CD1c-positive myeloid dendritic cell (primary cell): ENCODE results near the gene SLC43A1.
"Not testable (repeated sequence)": the region's sequence is repeated elsewhere in the genome, so short reads cannot be mapped to it uniquely, and the experiment has no call there.

ENCODE experiments used
- DNase-seq: peaks from one replicate; pipeline ENCODE4 v3.0.0-alpha.2; 2016; ENCODE audit errors: extremely low spot score

The SLC43A1 gene

GRCh38 chr11:57515332-57516060 lies at the start of gene SLC43A1:
SLC43A1 (minus strand) TSS chr11:57515702; CDS start chr11:57514111, 1,591 bp downstream.
- DNase-seq, result peak; percentile 6

DNA sequence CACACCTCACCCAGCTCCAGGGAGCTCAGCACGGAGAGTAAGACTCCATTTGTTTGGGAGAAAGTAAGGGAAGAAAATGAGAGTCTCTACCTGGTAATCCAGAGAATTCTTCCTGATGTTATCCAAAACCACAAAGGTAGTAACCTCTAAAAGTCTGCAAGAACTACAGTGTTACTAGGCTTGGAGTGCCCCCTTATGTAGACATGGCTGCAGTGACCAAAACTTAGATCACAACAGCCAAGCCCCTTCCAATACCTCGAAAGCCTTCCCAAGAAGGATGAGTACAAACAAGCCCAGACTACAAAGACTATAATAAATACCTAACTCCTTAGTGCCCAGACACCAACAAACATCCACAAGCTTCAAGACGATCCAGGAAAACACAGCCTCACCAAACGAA lies 47.1 kb upstream of the SLC43A1 start:
- DNase-seq, result no peak

GRCh38 chr11:57560146-57560545 lies 44.6 kb upstream of the SLC43A1 start:
- DNase-seq, result no peak

GRCh38 chr11:57556041-57556440 lies 40.5 kb upstream of the SLC43A1 start:
- no peak for DNase-seq

GRCh38 chr11:57555393-57555792 lies 39.9 kb upstream of the SLC43A1 start:
- no peak for DNase-seq

GRCh38 chr11:57552479-57552878 lies 37.0 kb upstream of the SLC43A1 start:
- no peak for DNase-seq

DNA sequence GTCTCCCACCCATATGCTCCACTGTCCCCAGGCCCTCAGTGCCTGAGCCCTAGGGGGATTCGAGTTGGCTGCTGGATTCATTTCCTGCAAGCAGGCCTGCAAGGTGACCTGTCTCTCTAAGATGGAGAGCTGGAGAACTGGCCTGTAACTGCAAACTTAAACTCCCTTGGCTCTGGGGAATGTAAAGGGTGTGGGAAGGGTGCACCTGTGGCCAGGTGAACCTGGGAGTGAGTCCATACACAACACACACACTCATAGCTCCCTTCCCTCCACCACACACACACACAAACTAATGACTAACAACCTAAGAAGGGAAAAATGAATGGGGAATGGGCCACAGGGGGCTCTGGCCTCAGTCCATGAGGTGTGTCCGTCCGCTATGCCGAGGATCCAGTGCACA lies 36.4 kb upstream of the SLC43A1 start:
- no peak for DNase-seq

- DNase-seq, result no peak
These were observed 34.5 kb upstream of the SLC43A1 start for GRCh38 chr11:57549983-57550382.

GRCh38 chr11:57547854-57548377 lies 32.4 kb upstream of the SLC43A1 start:
- peak; percentile 27 for DNase-seq

- DNase-seq, result peak; percentile 20
These were observed 31.5 kb upstream of the SLC43A1 start for GRCh38 chr11:57546869-57547475.

DNA sequence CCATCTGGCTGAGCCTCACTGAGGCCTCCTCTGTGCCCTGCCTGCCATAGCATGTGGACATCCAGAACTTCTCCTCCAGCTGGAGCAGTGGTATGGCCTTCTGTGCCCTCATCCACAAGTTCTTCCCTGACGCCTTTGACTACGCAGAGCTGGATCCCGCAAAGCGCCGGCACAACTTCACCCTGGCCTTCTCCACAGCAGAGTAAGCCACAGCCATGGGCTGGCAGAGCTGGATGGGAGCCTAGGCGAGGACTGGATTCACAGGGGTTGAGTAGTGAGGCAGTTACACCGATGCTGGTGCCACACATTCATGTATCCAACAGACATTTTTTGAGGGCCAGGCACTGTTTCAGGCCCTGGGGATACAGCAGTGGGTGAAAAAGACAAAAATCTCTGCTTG lies 30.9 kb upstream of the SLC43A1 start:
- DNase-seq, result no peak

DNA sequence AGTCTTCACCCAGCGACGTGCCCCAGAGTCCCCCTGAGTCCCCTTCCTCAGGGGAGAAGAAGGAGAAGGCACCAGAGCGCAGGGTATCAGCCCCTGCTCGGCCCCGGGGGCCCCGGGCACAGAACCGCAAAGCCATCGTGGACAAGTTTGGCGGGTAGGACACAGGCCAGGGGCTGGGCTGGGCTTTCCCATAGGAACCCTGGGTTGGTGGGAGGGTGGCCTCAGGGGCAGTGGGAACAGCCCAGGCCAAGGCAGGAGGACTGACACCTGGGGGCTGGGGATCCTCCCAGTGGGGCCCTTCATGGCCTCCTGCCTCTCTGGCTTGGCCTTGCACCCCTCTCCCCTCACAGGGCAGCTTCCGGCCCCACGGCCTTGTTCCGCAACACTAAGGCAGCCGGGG lies 30.4 kb upstream of the SLC43A1 start:
- no peak for DNase-seq

DNA sequence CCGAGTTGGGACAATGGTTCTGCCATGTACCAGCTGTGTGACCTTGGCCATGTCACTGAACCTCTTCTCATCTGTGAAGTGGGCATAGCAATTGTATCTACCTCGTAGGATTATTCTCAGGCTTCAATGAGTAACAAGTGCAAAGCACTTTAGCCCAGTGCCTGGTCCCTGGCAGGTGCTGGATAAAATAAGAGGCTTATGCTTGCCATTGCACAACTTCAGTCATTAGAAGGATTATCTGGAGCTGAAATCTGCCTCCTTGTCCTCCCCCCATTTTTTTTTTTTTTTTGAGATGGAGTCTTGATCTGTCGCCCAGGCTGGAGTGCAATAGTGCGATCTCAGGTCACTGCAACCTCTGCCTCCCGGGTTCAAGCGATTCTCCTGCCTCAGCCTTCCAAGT lies 29.1 kb upstream of the SLC43A1 start:
- DNase-seq, result no peak

GRCh38 chr11:57543593-57543992 lies 28.1 kb upstream of the SLC43A1 start:
- no peak for DNase-seq

DNA sequence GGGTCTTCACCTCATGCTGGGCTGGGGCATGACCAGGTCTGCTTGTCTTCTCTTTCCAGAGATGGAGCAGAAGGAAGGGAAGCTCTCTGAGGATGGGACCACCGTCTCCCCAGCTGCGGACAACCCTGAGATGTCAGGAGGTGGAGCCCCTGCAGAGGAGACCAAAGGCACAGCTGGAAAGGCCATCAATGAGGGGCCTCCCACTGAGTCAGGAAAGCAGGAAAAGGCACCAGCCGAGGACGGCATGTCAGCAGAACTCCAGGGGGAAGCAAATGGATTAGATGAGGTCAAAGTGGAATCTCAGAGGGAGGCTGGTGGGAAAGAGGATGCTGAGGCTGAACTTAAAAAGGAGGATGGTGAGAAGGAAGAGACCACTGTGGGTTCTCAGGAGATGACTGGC lies 27.1 kb upstream of the SLC43A1 start:
- DNase-seq, result no peak

- DNase-seq, result no peak
These were observed 25.7 kb upstream of the SLC43A1 start for GRCh38 chr11:57541169-57541568.

DNA sequence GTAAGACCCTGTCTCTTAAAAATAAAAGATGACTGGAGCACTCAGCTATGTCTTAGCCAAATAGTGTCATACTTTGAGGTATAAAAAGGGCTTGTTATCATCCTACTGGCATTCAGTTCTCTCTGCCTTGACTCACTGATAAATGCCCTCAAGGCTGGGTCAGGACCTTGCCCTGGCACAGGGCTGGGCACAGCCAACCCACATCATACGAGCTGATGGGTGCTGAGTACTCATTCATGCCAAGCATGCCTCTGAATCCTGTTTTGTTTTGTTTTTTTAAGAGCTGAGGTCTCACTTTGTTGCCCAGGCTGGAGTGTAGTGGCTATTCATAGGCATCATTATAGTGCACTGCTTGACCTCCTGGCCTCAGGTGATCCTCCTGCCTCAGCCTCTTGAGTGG lies 23.8 kb upstream of the SLC43A1 start:
- DNase-seq, result no peak

DNA sequence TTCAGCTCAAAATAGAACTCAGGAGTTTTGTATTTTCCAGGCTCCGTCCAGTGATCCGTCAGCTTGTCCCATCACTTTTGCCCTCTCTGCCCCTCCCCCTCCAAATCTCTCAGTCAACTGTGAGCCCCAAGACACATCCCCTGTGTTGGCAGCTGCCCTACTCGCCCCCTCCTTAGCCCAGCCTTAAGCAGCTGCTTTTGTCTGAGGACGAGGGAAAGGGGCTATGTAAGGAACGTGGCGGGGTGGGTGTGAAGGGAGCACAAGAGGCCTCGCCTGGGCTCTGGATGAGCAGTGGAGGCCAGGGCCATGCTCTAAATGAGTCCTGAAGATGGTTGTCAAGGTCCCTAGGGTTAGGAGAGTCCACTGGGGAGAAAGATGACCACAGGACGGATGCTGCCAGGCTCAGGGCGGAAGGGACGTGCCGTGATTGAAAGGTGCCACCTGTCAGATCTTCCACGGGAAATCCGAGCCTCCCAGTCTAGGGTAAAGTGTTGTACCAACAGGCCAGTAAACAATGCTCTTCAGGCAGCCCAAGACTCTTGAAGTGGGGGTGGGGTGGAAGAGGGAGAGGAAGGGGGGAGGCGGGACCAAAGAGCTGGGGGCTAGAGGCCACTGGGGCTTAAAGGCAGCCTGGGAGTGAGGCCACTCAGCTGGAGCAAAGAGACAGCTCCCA lies 21.6 kb upstream of the SLC43A1 start, which contains the start of gene SMTNL1:
TSS of gene SMTNL1 (plus strand) at position 649 of the 673 bp plus-strand sequence. CDS start 5,048 bp downstream, outside the sequence.
- no peak for DNase-seq

GRCh38 chr11:57534449-57534848 lies 18.9 kb upstream of the SLC43A1 start:
- not testable (repeated sequence) for DNase-seq

- DNase-seq, result peak; percentile 97
These were observed 15.3 kb upstream of the SLC43A1 start, which contains the start of gene TIMM10 for GRCh38 chr11:57530596-57531507. TIMM10 (minus strand) TSS chr11:57530754; CDS start chr11:57530189, 565 bp downstream.

DNA sequence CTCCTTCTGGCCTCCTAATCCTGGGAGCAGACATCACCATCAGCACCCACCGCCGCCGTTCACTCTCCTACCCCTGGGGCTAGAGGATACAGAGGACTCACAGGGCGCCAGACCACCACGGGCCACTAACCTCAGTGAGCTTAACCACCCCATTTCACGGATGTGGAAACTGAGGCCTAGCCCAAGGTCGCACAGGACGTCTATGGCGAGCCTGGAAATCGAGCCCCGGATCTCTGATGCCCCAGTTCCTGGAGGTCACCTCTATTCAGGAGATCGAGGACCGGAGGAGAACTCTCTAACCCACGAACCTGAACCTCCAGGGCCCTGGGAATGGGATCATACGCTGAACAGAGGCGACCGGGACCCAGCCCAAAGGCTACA lies 14.7 kb upstream of the SLC43A1 start:
- no peak for DNase-seq
